KMS-11 (cell line): ENCODE results near the gene NOTUM.
A peak's percentile ranks its signal among the peaks of the same experiment; 100 is the strongest.

Source experiments
- H2AFZ ChIP-seq: fragments of 200-600 bp; sonication (generic); 2 replicates; pipeline ENCODE4 v1.6.1; 2016; ENCODE audit warnings: antibody characterized with exemption, mixed run types, low read depth
- H3K27ac ChIP-seq: fragments of 200-600 bp; sonication (generic); 2 replicates; pipeline ENCODE4 v1.6.1; 2016; ENCODE audit warnings: mild to moderate bottlenecking, mixed run types
- H3K27me3 ChIP-seq: fragments of 200-600 bp; sonication (generic); 2 replicates; pipeline ENCODE4 v1.6.1; 2017; ENCODE audit warnings: mild to moderate bottlenecking, low read depth, mixed run types, moderate library complexity; ENCODE audit not compliant: insufficient read depth
- H3K36me3 ChIP-seq: fragments of 200-600 bp; sonication (generic); 2 replicates; pipeline ENCODE4 v1.6.1; 2017; ENCODE audit warnings: mild to moderate bottlenecking, mixed run types; ENCODE audit not compliant: insufficient read depth
- H3K4me1 ChIP-seq: fragments of 200-600 bp; sonication (generic); 2 replicates; pipeline ENCODE4 v1.6.1; 2016; ENCODE audit warnings: mild to moderate bottlenecking, low read depth, mixed run types; ENCODE audit not compliant: poor library complexity, severe bottlenecking
- H3K4me2 ChIP-seq: fragments of 200-600 bp; sonication (generic); 2 replicates; pipeline ENCODE4 v1.7.0; 2016; ENCODE audit warnings: mild to moderate bottlenecking, mixed run types
- H3K4me3 ChIP-seq: fragments of 200-600 bp; sonication (generic); IDR thresholded peaks from 2 replicates; pipeline ENCODE4 v1.6.1; 2017; ENCODE audit warnings: low read depth, low read length, mixed read lengths; ENCODE audit not compliant: insufficient read depth
- H3K79me2 ChIP-seq: fragments of 200-600 bp; sonication (generic); 2 replicates; pipeline ENCODE4 v1.6.1; 2016; ENCODE audit warnings: low read depth, mixed run types; ENCODE audit not compliant: insufficient read depth
- H3K9ac ChIP-seq: fragments of 200-600 bp; sonication (generic); 2 replicates; pipeline ENCODE4 v1.6.1; 2016; ENCODE audit warnings: mild to moderate bottlenecking, mixed run types
- H4K20me1 ChIP-seq: fragments of 200-600 bp; sonication (generic); 2 replicates; pipeline ENCODE4 v1.6.1; 2016; ENCODE audit warnings: mild to moderate bottlenecking, mixed run types; ENCODE audit not compliant: insufficient read depth
- TF ChIP-seq, protein P1 (sequence below): fragments of 200-600 bp; sonication (generic); conservative IDR thresholded peaks from 2 replicates; pipeline ENCODE4 v1.6.1; 2017; ENCODE audit warnings: low read depth, mild to moderate bottlenecking, antibody characterized with exemption, low read length, moderate library complexity, mixed read lengths

NOTUM gene

DNA sequence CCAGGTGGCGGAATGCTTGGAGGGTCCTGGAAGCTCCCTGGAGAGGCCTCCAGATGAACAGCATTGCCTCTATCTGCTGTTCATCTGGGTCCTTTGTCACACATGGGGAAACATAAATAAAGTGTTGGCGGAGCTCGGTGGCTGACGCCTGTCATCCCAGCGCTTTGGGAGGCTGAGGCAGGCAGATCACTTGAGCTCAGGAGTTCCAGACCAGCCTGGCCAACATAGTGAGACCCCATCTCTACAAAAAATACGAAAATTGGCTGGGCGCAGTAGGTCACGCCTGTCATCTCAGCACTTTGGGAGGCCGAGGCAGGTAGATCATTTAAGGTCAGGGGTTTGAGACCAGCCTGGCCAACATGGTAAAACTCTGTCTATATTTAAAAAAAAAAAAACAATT is 16.1 kb downstream of the NOTUM start:
- Histone ChIP-seq H3K27me3 (peaks cover 10% of the 10 kb centered on the region; the same call in 1 of the 2 replicates), H3K27ac (no peak overlapping the region), H4K20me1 (no peaks in the 10 kb centered on the region), H3K4me1 (peaks cover 11% of the 10 kb centered on the region), H2AFZ (no peak overlapping the region), H3K36me3 (no peaks in the 10 kb centered on the region), H3K79me2 (no peaks in the 10 kb centered on the region), H3K4me2 (no peak overlapping the region), H3K4me3 (no peak overlapping the region), H3K9ac (no peak overlapping the region)
- TF ChIP-seq, protein P1, sequence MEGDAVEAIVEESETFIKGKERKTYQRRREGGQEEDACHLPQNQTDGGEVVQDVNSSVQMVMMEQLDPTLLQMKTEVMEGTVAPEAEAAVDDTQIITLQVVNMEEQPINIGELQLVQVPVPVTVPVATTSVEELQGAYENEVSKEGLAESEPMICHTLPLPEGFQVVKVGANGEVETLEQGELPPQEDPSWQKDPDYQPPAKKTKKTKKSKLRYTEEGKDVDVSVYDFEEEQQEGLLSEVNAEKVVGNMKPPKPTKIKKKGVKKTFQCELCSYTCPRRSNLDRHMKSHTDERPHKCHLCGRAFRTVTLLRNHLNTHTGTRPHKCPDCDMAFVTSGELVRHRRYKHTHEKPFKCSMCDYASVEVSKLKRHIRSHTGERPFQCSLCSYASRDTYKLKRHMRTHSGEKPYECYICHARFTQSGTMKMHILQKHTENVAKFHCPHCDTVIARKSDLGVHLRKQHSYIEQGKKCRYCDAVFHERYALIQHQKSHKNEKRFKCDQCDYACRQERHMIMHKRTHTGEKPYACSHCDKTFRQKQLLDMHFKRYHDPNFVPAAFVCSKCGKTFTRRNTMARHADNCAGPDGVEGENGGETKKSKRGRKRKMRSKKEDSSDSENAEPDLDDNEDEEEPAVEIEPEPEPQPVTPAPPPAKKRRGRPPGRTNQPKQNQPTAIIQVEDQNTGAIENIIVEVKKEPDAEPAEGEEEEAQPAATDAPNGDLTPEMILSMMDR, result no peak

DNA sequence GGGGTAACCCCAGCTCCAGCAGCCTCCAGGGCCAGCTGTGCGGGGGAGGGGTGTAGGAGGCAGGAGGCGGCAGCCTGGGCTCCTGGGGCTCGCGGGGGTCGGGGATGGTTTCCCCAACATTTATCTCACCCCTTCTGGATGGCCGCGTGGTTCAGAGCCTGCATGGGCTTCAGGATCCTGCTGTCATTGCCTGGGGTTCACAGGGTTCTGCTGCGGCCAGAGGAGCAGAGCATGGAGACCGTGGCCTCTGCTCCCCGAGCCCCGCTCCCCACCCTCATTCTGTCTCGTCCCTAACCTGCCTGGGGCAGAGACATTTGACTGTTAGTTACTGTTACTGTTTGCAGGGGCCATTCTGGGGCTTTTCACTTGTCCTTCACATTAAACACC is 18.8 kb downstream of the NOTUM start:
- Histone ChIP-seq H3K36me3 (no peaks in the 10 kb centered on the region), H3K4me2 (peak overlapping the region; percentile 68; the same call in 1 of the 2 replicates), H3K79me2 (no peaks in the 10 kb centered on the region), H3K27ac (no peak overlapping the region), H2AFZ (peak overlapping the region; percentile 48), H3K4me1 (peaks cover 18% of the 10 kb centered on the region), H3K27me3 (peaks cover 10% of the 10 kb centered on the region; the same call in 1 of the 2 replicates), H3K9ac (0 out of 2 replicates have a peak overlapping the region, but pooled peaks have one; percentile 3), H4K20me1 (no peaks in the 10 kb centered on the region), H3K4me3 (no peak overlapping the region)
- TF ChIP-seq, protein P1, result no peak

DNA sequence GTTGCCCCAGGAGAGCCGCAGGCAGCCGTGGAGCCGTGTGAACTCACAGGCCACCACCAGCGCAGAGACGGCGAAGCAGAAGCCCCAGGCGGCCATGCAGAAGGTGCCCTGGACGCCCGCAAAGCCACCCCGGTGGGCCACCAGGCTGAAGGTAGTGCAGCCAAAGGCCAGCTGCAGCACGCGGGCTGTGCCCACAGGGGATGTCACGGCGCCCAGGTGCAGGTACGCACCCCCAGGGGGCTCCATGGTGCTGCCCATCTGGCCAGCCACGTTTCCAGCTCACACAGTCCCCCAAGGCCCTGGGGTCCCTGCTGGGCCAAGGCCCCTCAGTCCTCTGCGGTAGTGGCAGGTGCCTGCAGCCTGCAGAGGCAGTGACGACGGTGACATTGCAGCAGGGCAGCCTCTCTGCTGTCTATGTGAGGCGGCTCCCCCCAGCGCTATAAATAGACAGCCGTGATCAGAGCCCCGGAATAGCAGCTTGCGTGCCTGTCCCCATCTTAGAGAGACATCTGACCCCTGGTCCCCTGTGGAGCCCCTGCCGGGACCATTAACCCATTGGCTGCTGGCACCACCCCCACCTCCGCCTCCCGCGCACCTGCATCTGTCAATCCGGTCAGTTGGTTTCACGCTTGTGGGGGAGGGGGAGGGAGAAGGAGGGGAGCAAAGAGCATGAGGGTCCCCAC is 19.4 kb downstream of the NOTUM start:
- Histone ChIP-seq H3K79me2 (peaks cover 3% of the 10 kb centered on the region; the same call in 1 of the 2 replicates), H3K4me1 (peaks cover 18% of the 10 kb centered on the region), H3K27ac (no peak overlapping the region), H3K9ac (0 out of 2 replicates have a peak overlapping the region, but pooled peaks have one; percentile 3), H4K20me1 (no peaks in the 10 kb centered on the region), H2AFZ (peak overlapping the region; percentile 48), H3K36me3 (no peaks in the 10 kb centered on the region), H3K4me2 (peak overlapping the region; percentile 68; the same call in 1 of the 2 replicates), H3K27me3 (peaks cover 10% of the 10 kb centered on the region; the same call in 1 of the 2 replicates), H3K4me3 (no peak overlapping the region)
- TF ChIP-seq, protein P1, result no peak

DNA sequence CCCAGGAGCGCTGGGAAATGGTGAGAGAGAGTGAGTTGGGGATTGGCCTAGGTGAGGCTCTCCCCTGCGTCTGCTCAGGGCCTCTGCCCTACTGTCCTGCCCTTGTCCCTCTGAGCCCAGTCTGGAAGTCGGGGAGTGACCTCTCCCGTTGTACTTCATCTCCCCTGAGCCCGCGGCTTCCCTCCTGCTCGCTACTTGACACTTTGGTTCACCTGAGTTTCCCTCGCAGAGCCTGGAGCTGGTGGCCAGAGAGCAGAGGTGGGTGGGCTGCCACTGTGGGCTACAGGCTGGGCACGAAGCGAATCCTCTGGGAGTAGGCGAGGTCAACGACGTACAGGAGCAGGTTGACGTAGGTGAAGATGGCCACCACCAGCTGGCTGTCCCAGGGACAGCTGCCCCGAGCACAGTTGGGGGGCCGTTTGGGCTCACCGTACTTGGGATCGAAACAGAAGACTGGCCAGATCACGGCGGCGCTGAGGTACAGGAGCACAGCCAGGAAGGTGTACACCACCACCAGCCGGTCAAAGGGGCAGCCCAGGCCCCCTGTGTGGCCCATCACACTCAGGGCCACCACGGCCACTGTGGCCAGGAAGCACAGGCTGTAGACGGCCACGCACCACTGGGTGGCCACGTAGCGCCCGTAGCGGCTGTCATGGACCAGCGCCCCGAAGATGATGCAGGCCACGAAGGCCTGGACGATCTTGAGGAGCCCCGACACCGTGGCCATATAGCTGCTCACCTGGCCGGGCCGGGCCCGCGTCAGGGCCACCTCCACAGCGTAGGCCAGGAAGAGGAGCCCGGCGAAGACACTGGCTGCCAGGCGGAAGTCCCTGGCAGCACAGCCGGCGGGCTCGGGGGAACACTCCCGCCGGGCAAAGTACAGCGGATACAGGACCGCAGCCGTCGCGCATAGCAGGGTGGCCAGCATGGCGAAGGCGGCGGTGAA is 20.2 kb downstream of the NOTUM start:
- Histone ChIP-seq H3K4me2 (no peak overlapping the region), H3K4me1 (peaks cover 18% of the 10 kb centered on the region), H3K36me3 (no peaks in the 10 kb centered on the region), H3K9ac (no peak overlapping the region), H3K4me3 (no peak overlapping the region), H3K79me2 (peaks cover 11% of the 10 kb centered on the region; the same call in 1 of the 2 replicates), H2AFZ (no peak overlapping the region), H4K20me1 (no peaks in the 10 kb centered on the region), H3K27me3 (peaks cover 10% of the 10 kb centered on the region; the same call in 1 of the 2 replicates), H3K27ac (no peak overlapping the region)
- TF ChIP-seq, protein P1, result no peak
